HFFc6 (cell line): Measurements from ENCODE around the gene UGGT2. TPM values are rescaled to one million over a fixed set of nuclear protein-coding genes. Genes with fewer than 3 reads are reported as not detected.

Experiments
- DNase-seq: peaks from one replicate; pipeline ENCODE4 v3.0.0-alpha.2; 2018
- H3K27ac Mint-ChIP-seq: 2 replicates; pipeline ENCODE4 v1.8.0; 2020; ENCODE audit warnings: mild to moderate bottlenecking, mixed read lengths
- H3K27me3 Mint-ChIP-seq: 2 replicates; pipeline ENCODE4 v1.8.0; 2021; ENCODE audit warnings: mild to moderate bottlenecking, moderate library complexity, mixed read lengths; ENCODE audit not compliant: insufficient read depth
- H3K36me3 Mint-ChIP-seq: 2 replicates; pipeline ENCODE4 v1.8.0; 2021; ENCODE audit warnings: low read depth, mixed read lengths
- H3K4me1 Mint-ChIP-seq: 2 replicates; pipeline ENCODE4 v1.8.0; 2020; ENCODE audit warnings: low read depth, mixed read lengths
- H3K4me3 Mint-ChIP-seq: 2 replicates; pipeline ENCODE4 v1.8.0; 2020; ENCODE audit warnings: mild to moderate bottlenecking, moderate library complexity, mixed read lengths
- H3K9me3 Mint-ChIP-seq: 2 replicates; pipeline ENCODE4 v1.8.0; 2020; ENCODE audit warnings: mild to moderate bottlenecking, mixed read lengths
- total RNA-seq, 6 experiments: library from RNA; stranded (reverse); fragmentation: NEBNext Ultra II Directional; extraction: Animal tissue kit (Norgen Biotek cat#: 25700); gene quantifications; 2 replicates in 1 of 6; 3 replicates in 5 of 6; pipeline ENCODE4 v1.2.3, GENCODE V29; 2021
- TF ChIP-seq, protein P1 (sequence below): fragments of 200-600 bp; sonication (generic); IDR thresholded peaks from 2 replicates; pipeline ENCODE4 v1.5.0; 2021; ENCODE audit warnings: antibody characterized with exemption, mild to moderate bottlenecking

The UGGT2 gene
- total RNA-seq, 6 experiments from 2014 or later, result 20.4 to 26.9 (median 24.3) TPM

DNA sequence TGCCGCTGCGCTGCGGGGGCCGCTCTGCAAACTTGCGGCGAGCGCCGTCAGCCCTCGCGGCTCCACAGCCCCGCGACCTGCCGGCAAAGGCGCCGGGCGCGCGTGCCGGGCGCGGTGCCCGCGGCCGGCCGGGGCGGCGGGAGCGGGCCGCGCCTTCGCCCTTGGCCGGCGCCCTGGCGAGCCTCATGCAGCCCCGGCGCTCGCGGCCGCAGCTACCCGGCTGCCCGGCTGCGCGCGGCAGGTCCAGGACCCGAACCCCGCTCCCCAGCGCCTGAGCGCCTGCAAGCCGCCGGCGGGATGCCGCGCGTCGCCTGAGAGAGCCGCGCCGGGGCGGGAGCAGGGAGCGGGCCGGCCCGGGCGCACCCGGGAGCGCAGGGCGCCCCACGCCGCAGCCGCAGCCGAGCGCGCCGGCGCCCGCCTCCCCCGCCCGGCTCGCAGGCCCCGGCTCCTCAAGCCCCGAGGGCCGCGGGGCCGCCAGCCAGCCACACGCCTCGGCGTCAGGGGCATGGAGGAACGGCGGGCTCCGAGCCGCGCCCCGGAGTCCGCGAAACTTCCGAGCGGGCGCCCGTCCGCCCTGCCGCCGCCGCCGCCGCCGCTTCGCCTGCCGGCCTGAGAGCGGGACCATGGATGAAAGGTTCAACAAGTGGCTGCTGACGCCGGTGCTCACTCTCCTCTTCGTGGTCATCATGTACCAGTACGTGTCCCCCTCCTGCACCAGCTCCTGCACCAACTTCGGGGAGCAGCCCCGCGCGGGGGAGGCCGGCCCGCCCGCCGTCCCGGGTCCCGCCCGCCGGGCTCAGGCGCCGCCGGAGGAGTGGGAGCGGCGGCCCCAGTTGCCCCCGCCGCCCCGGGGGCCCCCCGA, 37.3 kb upstream of the UGGT2 start:
- H3K27me3 Mint-ChIP-seq, result peaks cover 25% of the 10 kb centered on the region
- no peaks in the 10 kb centered on the region for H3K4me1 Mint-ChIP-seq
- H3K9me3 Mint-ChIP-seq, result no peaks in the 10 kb centered on the region
- TF ChIP-seq, protein P1, sequence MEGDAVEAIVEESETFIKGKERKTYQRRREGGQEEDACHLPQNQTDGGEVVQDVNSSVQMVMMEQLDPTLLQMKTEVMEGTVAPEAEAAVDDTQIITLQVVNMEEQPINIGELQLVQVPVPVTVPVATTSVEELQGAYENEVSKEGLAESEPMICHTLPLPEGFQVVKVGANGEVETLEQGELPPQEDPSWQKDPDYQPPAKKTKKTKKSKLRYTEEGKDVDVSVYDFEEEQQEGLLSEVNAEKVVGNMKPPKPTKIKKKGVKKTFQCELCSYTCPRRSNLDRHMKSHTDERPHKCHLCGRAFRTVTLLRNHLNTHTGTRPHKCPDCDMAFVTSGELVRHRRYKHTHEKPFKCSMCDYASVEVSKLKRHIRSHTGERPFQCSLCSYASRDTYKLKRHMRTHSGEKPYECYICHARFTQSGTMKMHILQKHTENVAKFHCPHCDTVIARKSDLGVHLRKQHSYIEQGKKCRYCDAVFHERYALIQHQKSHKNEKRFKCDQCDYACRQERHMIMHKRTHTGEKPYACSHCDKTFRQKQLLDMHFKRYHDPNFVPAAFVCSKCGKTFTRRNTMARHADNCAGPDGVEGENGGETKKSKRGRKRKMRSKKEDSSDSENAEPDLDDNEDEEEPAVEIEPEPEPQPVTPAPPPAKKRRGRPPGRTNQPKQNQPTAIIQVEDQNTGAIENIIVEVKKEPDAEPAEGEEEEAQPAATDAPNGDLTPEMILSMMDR, result no peak
- DNase-seq, result no peak
- no peak overlapping the region for H3K27ac Mint-ChIP-seq
- no peak overlapping the region for H3K4me3 Mint-ChIP-seq
- no peaks in the 10 kb centered on the region for H3K36me3 Mint-ChIP-seq

DNA sequence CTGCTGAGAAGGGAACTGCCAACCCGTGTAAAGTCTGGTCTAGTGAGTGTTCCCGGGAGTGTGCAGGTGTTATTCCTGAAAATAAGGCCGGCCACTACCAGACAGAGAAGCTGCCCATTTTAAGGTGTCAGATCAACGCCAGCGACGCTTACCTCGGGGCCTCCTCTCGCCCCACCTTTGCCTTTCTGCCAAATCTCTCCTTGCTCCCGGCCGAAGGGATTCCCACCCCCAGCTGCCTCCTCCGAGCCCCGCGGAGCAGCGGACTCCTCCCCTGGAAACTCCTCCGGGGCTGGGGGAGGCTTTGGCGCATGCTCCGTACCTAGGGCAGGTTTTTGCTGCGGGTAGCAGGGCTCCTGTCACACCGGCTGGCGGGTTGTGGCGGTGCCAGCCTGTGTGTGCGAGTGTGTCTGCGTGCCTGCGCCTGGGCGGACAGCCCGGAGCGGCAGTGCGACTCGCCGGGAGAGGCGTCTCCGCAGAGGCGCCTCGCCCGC, 36.6 kb upstream of the UGGT2 start, which contains the start of gene HS6ST3:
Gene HS6ST3 (plus strand): TSS at position 359 of the 491 bp plus-strand sequence.
- H3K4me1 Mint-ChIP-seq, result no peaks in the 10 kb centered on the region
- no peak within 1 kb of the TSS for H3K27ac Mint-ChIP-seq
- H3K4me3 Mint-ChIP-seq, result peak within 1 kb of the TSS; percentile 62
- DNase-seq, result no peak
- TF ChIP-seq, protein P1, result no peak
- H3K27me3 Mint-ChIP-seq, result peaks cover 22% of the 10 kb centered on the region
- H3K9me3 Mint-ChIP-seq, result no peaks in the 10 kb centered on the region
- H3K36me3 Mint-ChIP-seq, result no peaks in the 10 kb centered on the region

DNA sequence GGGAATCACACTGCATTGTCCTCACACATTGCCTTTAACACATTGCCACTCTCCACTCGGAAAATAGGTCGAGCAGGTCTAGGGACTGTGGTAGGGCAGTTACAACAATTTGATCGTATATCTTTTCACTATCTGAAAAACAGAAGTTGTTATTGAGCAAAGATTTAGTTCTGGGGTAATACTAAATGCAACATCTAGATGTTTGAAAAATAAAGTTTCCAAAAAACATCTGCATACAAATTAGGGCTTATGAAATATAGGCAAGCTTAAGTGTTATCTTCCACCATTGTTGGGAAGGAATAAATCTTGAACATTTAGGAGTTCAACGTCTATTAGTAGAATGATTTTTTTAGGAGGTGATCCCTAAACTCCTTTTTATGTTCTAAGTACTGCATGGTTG, 35.9 kb upstream of the UGGT2 start:
- Mint-ChIP-seq H3K4me1 (no peaks in the 10 kb centered on the region), H3K27me3 (peaks cover 19% of the 10 kb centered on the region)

DNA sequence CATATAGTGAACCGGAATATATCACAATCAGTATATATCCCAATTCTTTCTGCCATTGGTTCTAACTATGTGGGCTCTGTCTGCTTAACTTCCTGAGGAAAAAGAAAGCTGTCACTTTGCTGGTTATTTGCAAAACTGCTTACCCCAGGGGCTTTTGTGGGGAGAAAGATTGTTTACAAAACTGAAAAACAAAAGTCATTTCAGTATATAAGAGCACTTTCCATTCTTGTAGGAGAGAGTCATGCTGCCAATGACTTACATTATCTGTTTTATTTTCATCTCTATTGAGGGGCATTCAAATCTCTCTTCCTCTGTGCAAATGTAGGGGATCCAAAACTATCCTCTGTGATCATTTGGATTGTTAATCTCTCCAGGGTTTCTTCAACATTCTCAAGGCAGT, 33.5 kb upstream of the UGGT2 start:
- no peaks in the 10 kb centered on the region for H3K4me1 Mint-ChIP-seq
- peaks cover 18% of the 10 kb centered on the region for H3K27me3 Mint-ChIP-seq
- no peak overlapping the region for H3K4me3 Mint-ChIP-seq
- DNase-seq, result no peak
- no peaks in the 10 kb centered on the region for H3K9me3 Mint-ChIP-seq
- no peaks in the 10 kb centered on the region for H3K36me3 Mint-ChIP-seq
- no peak overlapping the region for H3K27ac Mint-ChIP-seq
- TF ChIP-seq, protein P1, result no peak

More for the DNA sequence above, 35.9 kb upstream of the UGGT2 start:
- TF ChIP-seq, protein P1, result no peak
- H3K27ac Mint-ChIP-seq, result no peak overlapping the region
- no peaks in the 10 kb centered on the region for H3K9me3 Mint-ChIP-seq
- H3K4me3 Mint-ChIP-seq, result peak overlapping the region; percentile 62; the same call in 1 of the 2 replicates
- no peak for DNase-seq
- H3K36me3 Mint-ChIP-seq, result no peaks in the 10 kb centered on the region

DNA sequence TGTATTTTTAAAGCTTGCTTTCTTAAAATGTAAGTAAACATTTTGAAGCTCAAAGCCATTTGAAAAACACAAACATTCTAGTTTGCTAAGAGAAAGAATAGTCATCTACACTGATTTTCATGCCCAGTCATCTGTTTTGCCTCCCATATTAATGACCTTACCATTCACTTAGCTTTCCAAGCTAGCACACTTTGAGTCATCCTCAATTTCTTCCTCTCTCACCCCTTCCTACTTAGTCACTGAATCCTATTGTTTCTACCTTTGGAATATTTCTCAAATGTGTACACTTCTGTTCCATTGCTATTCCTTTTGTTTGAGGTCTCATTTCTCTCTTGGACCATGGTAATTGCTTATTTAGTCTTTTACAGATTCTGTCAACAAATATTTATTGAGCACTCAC, 29.4 kb upstream of the UGGT2 start:
- no peak for DNase-seq
- TF ChIP-seq, protein P1, result no peak
- Mint-ChIP-seq H3K9me3 (no peaks in the 10 kb centered on the region), H3K36me3 (no peaks in the 10 kb centered on the region), H3K27ac (no peak overlapping the region), H3K27me3 (peaks cover 5% of the 10 kb centered on the region), H3K4me1 (no peaks in the 10 kb centered on the region), H3K4me3 (no peak overlapping the region)
